RCC 7860 (cell line): ENCODE data around the gene KLF1.

ENCODE experiments used
- DNase-seq: peaks from one replicate; pipeline ENCODE4 v3.0.0-alpha.2; 2015; ENCODE audit warnings: low spot score
- FAIRE-seq: peaks from 2 replicates; lab custom pipeline; 2012; peaks lifted over from hg19 to GRCh38; lab: Jason Lieb, UNC

KLF1 gene

DNA sequence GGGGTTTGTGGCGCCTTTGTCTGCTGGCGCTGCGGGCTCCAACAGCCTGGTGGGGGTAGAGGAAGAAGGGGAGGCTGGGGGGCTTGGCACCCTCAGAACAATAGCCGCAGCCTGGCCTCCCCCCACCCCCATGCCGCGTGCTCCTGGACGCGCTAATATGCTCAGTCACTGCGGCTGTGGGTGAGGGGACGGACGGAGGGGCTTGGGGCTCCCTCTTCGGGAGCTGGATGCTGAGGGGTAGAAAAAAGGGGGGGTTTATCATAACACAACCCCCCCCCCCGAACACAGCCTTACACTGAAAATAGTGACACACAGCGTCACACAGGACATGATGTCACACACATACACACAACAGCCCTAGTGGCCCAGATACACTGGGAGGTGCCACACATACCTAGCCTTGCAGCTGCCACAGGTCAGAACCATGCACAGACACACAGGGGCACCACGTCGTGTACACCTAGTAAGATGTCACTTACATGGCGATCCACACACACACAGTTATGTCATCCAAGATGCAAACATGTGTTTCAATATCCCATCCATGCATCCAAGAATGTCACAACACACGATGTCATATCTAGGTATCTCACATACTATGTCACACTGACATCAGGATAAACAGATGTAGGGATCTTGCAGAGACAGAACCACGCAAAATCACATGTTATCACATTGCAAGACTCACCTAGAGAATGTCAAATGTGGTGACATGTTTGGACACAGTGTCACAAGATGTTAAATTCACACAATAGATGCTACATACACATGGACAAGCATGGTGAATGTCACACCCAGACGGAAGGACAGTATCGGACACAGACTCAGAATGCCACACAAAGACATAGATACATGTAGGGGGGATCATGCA lies 47.9 kb downstream of the KLF1 start:
- no peak for FAIRE-seq
- DNase-seq = no peak

DNA sequence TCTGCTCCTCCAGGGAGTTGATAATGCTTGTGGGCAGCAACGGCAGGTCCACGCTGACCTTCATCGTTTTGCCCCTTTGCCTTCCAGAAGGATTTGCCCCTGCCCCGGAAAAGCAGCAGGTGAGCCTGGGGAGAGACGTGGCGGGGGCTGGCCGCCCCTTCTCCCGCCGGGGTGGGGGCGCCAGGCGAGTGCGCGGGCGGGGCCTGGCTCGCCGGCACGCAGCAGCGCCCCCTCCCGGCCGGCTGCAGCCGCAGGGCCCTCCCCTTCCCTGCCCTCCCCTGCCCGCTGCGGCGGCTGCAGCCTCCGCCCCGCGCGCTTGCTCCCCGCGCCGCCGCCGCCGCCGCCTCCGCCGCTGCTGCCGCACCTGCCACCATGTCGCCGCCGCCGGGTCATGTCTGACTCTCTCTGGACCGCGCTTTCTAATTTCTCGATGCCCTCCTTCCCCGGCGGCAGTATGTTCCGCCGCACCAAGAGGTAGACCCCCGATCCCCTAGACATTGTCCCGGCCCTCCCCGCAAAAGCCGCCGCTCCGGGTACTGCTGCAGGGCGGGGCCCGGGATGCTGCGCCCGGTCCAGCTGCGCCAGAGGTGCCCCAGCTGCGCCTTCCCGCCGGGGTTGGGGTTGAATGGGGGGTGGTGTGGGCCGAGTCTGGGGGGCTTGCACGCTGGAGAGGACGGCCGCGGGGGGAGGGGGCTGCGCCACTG lies 48.7 kb downstream of the KLF1 start, which contains the start of gene MAST1:
Gene MAST1, plus strand, starts transcription at position 334 of the 704 bp plus-strand sequence. Its CDS starts 58 bp downstream, at position 392.
- FAIRE-seq (no peak), DNase-seq (no peak)

DNA sequence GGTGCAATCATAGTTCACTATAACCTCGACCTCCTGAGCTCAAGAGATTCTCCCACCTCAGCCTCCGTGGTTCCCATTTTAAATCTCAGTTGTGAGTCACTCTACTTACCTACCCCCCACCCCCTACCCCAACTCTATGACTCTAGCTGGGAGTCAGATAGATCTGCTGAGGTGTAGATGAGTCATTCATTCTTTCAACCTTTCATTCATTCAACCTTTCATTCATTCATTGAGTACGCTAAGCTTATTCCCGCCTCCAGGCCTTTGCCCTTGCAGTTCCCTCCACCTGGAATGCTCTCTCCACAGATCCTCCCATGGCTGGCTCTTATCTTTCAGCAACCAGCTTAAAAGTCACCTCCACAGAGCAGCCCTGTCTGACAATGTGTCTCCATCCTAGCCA lies 49.8 kb downstream of the KLF1 start:
- DNase-seq = peak; percentile 63
- no peak for FAIRE-seq

DNA sequence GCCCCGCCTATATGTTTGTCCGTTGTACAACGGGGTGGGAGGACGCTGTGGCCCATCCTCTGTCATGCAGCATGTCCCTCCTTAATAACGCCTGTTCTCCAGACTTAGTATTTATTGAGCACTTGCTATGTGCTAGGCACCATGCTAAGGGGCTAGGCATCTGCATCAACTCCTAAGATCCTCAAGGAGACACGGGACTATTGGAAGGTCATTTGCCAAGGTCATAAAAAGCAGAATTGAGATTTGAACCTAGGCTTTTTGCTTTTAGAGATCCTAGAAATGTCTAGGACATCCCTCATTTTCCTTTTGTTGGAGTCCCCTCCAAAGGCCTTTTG lies 50.5 kb downstream of the KLF1 start:
- DNase-seq (no peak), FAIRE-seq (no peak)

DNA sequence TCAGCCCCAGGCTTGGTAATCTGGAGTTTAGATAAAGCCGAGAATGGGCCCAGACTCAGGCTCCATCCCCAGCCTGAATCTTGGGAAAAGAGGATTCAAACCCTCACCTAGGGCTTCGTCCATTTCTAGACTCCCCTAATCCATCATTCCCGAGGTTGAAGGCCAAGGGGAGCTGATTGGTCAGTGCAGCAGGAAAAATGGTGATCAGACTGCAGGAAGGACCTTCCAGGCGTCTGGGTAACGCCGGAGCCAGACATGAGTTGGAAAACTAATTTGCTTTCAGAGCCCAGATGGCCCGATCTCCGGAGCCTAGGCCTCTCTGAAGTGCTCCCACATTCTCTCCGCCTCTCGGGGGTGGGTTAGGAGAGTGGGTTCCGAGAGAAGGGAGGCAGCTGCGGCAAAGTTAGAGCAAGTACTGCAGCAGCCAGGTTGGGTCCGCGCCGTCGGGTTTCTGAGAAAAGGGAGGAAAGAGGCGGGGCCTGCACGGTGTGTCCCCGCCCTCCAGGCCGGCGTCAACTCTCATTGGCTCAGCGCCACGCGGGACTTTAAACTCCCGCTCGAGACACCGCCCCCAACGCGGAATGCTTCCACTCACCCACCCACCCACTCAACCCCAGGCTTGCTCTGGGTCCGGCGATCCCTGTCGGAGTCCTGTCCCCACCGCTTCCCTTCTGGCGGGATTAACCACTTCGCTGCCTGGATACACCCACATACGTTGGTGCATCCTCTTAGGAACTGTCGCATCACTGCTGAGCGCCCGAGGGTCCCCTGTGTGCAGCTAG lies 51.8 kb downstream of the KLF1 start:
- FAIRE-seq (no peak), DNase-seq (no peak)

DNA sequence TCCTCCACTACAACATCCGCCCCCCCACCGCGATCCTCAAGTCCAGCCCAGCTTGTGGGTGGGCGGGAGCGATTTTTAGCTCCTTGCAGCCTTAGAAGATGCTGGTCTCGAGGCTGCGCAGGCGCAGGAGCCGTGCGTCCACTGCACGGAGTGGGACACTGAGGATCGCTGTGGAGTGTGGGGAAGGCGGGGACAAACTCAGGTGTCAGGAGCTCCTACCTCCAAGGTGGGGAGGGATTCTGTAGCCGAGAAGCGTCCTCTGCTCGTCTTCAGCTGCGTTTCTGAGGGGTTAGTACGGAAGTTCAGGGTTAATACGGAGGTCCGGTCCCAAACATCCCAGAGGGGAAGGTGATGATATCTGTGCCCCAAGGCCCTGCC lies 52.4 kb downstream of the KLF1 start, which contains the start of gene RTBDN:
Gene RTBDN, minus strand, starts transcription at position 14 of the 378 bp plus-strand sequence. CDS start 4,600 bp downstream, outside the sequence.
- DNase-seq = no peak
- FAIRE-seq = no peak
